GM12878 (cell line): ENCODE results near the gene ZBTB32.

Experiments
- ELK1 ChIP-seq: IDR thresholded peaks from 2 replicates; pipeline ENCODE4 v1.6.1; 2012; ENCODE audit warnings: low read depth, low read length, improper control_type of control experiment
- JUND ChIP-seq: IDR thresholded peaks from 2 replicates; pipeline ENCODE4 v1.6.1; 2012; ENCODE audit warnings: low read depth, mild to moderate bottlenecking, low read length, improper control_type of control experiment, moderate library complexity
- MYC ChIP-seq: IDR thresholded peaks from 2 replicates; pipeline ENCODE4 v1.6.1; 2011; ENCODE audit warnings: mild to moderate bottlenecking, low read length, moderate library complexity, inconsistent platforms; ENCODE audit not compliant: insufficient read depth, insufficient replicate concordance, insufficient read length, severe bottlenecking
- POLR2A ChIP-seq: IDR thresholded peaks from 2 replicates; pipeline ENCODE4 v1.6.1; 2011; ENCODE audit warnings: low read depth, mild to moderate bottlenecking, low read length
- POLR2AphosphoS5 ChIP-seq: IDR thresholded peaks from 2 replicates; pipeline ENCODE4 v1.6.1; 2011; ENCODE audit warnings: mild to moderate bottlenecking, low read length, inconsistent platforms
- ZNF622 ChIP-seq: fragments of 450-650 bp; IDR thresholded peaks from 2 replicates; pipeline ENCODE4 v1.6.1; 2017; ENCODE audit warnings: mild to moderate bottlenecking, inconsistent platforms
- TF ChIP-seq, protein P1 (sequence below), 3 experiments: IDR thresholded peaks in 2 of 3; conservative IDR thresholded peaks in 1 of 3; 2 replicates each; pipeline ENCODE4 v1.5.1; 2011; ENCODE audit warnings: low read depth in 3 of 3, low read length in 3 of 3, mild to moderate bottlenecking in 3 of 3, control low read depth in 2 of 3, moderate library complexity in 2 of 3, inconsistent platforms in 1 of 3, mixed read lengths in 1 of 3; ENCODE audit not compliant: control insufficient read depth in 2 of 3, insufficient read depth in 1 of 3; ENCODE audit errors: extremely low read depth in 1 of 3

DNA sequence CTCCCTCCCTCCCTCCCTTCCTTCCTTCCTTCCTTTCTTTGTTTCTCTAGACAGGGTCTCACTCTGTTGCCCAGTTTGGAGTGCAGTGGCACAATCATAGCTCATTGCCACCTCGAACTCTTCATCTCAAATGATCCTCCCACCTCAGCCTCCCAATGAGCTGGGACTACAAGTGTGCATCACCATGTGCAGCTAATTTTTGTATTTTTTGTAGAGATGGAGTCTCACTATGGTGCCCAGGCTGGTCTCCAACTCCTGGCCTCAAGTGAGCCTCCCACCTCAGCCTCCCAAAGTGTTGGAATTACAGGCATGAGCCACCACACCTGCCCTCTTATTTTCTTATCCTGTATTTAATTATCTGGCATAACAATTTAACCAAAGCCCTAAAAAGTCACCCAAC lies 33.7 kb upstream of the ZBTB32 start:
- TF ChIP-seq ELK1 (no peak), JUND (no peak), POLR2AphosphoS5 (no peak), ZNF622 (no peak), MYC (no peak), POLR2A (no peak)
- TF ChIP-seq, protein P1, sequence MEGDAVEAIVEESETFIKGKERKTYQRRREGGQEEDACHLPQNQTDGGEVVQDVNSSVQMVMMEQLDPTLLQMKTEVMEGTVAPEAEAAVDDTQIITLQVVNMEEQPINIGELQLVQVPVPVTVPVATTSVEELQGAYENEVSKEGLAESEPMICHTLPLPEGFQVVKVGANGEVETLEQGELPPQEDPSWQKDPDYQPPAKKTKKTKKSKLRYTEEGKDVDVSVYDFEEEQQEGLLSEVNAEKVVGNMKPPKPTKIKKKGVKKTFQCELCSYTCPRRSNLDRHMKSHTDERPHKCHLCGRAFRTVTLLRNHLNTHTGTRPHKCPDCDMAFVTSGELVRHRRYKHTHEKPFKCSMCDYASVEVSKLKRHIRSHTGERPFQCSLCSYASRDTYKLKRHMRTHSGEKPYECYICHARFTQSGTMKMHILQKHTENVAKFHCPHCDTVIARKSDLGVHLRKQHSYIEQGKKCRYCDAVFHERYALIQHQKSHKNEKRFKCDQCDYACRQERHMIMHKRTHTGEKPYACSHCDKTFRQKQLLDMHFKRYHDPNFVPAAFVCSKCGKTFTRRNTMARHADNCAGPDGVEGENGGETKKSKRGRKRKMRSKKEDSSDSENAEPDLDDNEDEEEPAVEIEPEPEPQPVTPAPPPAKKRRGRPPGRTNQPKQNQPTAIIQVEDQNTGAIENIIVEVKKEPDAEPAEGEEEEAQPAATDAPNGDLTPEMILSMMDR (IDR thresholded peaks at IDR 0.05 in 2 of 3, conservative IDR thresholded peaks at IDR 0.05 in 1 of 3; ENCODE audit: control insufficient read depth in 2 of 3, extremely low read depth in 1 of 3, insufficient read depth in 1 of 3, low read depth in 3 of 3, low read length in 3 of 3), result no peak
